GM12875 (cell line): ENCODE data around the gene BST1.
"Not testable (repeated sequence)": the region's sequence is repeated elsewhere in the genome, so short reads cannot be mapped to it uniquely, and the experiment has no call there.

Experiments
- H3K4me3 ChIP-seq: one replicate; pipeline ENCODE4 v1.5.1; 2011; ENCODE audit warnings: low read depth, low read length, control low read depth
- TF ChIP-seq, protein P1 (sequence below): IDR thresholded peaks from 2 replicates; pipeline ENCODE4 v1.5.1; 2011; ENCODE audit warnings: low read depth, mild to moderate bottlenecking, control low read depth, inconsistent platforms, low read length, moderate library complexity, borderline replicate concordance; ENCODE audit not compliant: insufficient read depth

The BST1 gene

DNA sequence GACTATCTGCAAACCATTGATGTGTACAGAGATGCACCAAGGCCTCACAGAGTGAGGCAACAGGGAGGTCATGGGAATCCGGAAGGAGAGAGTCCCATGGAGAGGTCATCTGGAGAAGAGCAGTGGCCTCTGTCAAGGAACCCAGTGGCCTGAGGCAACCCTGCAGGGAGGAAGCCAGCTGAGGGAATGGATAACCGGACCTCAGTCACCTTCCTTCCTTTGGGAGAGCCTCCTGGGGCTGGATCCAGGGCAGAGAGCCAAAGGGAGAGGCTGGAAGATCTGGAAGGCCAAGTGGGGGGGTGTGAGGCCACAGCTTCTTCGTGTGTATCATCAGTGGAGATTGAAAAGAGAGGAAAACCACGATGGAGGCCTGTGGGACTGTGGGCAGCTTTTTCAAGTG, 50.9 kb downstream of the BST1 start:
- TF ChIP-seq, protein P1, sequence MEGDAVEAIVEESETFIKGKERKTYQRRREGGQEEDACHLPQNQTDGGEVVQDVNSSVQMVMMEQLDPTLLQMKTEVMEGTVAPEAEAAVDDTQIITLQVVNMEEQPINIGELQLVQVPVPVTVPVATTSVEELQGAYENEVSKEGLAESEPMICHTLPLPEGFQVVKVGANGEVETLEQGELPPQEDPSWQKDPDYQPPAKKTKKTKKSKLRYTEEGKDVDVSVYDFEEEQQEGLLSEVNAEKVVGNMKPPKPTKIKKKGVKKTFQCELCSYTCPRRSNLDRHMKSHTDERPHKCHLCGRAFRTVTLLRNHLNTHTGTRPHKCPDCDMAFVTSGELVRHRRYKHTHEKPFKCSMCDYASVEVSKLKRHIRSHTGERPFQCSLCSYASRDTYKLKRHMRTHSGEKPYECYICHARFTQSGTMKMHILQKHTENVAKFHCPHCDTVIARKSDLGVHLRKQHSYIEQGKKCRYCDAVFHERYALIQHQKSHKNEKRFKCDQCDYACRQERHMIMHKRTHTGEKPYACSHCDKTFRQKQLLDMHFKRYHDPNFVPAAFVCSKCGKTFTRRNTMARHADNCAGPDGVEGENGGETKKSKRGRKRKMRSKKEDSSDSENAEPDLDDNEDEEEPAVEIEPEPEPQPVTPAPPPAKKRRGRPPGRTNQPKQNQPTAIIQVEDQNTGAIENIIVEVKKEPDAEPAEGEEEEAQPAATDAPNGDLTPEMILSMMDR: no peak
- H3K4me3 ChIP-seq: no peak overlapping the region

DNA sequence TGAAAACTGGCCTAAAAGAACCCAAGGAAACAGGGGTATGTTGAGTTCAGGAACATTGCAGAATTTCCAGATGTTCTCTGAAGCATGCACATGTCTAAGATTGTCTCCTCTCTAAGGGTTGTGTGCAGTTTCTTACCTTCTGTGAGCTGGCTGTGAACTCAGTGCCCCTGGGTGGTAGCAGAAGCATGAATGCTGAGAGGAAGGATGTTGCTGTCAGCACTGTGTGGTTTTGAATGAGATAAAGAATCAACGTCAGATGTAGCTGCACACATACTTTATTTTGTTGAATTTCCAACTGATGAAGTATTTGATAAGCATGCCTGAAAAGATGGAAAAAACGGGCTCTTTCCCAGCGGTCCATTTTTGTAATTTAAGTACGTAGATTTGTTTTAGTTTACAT, 51.5 kb downstream of the BST1 start:
- TF ChIP-seq, protein P1: no peak
- no peak overlapping the region for H3K4me3 ChIP-seq

DNA sequence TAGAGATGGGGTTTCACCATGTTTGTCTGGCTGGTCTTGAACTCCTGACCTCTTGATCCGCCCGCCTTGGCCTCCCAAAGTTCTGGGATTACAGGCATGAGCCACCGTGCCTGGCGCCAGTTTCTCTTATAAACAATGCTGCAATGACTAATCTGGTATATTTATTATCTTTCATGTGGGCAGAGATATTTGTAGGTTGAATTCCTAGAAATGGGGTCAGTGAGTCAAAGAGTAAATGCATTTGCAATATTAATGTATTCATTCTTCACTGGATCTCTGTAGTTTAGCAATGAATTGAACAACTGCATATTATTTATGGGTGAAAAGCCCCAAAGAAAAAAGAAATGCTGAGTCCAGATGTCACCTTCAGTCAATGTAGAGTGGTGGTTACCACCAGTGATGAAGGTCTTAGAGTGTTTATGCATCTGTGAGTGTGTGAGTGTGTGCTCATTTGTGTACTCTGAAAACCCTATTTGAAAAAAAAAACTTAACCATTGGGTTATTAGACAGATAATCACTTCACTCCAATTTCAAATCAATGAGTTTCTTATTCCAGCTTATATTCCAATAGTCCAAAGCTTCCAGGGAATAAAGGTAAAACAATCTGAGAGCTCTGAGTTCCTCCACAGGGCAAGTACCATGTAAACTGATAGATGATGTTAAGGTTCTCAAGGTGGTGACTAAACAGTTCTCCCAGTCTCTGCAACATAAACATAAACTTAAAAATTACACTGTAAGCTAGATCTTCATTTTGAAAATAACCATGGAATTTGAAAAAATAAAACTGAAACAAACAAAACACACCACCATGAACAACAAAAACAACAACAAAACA, 52.7 kb downstream of the BST1 start:
- no peak overlapping the region for H3K4me3 ChIP-seq
- TF ChIP-seq, protein P1: no peak

DNA sequence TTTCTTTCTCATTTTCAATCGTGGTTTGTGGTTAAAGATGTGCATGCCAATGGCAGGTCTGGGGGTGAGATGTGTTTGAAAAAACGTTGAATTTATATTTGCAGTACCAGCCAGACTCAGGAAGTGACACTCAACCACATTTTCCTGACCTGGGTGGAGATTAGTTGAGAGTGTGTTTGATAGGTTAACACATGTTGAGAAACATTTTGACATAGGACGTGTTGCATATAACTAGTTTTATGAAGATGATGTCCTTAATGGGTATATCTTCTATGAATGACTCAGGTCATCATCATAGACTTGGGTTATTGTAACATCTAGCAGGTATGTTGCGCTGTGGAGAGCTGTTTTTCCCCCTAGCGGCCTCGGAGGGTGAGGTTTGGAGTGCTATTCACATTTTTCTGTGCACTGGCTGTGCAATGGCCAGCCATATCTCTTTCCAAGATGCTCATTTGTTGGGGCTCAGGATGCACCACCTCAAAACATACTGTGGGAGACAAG, 53.5 kb downstream of the BST1 start:
- TF ChIP-seq, protein P1: peak; percentile 62; the same call in 1 of the 2 replicates
- no peak overlapping the region for H3K4me3 ChIP-seq

DNA sequence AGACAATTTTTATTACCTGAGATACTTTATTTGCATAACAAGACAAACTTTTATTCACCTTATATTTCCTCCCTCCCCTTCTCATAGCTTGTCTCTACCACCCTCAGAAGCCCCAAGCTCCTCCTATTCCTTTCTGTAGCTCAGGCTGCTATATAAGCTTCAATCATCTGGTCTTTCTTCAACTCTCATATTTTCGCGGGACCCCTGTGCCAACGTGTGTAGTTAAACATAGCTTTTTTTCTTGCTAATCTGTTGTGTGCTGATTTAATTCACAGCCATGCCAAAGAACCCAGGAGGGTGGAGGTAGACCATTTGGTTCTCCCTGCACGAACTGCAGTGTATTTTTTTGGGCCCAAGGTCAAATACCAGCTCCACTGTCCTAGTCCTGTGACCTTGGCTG, 54.2 kb downstream of the BST1 start:
- TF ChIP-seq, protein P1: no peak
- H3K4me3 ChIP-seq: no peak overlapping the region

DNA sequence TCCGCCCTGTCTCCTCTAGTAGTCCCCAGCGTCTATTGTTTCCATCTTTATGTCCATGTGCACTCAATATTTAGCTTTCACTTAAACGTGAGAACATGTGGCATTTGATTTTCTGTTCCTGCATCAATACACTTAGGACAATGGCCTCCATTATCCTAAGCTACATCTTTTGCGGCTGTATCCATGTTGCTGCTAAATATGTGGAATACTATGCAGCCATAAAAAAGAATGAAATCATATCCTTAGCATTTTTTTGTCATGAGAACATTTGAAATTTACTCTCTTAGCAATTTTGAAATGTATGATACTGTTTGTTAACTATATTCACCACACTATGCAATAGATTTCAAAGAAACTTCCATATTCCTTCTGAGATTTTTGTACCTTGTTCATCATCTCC, 55.4 kb downstream of the BST1 start:
- TF ChIP-seq, protein P1: no peak
- no peak overlapping the region for H3K4me3 ChIP-seq

DNA sequence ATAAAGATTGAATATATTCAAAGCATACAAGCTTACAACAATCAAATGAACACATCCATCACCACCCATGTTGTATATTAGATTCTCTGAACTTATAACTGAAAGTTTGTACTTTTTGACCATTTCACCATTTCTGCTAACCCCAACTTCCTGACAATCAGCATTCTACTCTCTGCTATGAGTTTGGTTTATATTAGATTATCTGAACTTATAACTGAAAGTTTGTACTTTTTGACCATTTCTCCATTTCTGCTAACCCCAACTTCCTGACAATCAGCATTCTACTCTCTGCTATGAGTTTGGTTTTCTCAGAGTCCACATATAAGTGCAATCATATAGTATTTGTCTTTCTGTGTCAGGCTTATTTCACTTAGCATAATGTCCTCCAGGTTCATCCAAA, 59.6 kb downstream of the BST1 start:
- not testable (repeated sequence) for H3K4me3 ChIP-seq
